GM18508 (cell line): ENCODE measurements around the gene CIB4.
"Not testable (repeated sequence)": the region's sequence is repeated elsewhere in the genome, so short reads cannot be mapped to it uniquely, and the experiment has no call there.

ENCODE experiments used
- ATAC-seq: cut with Tn5 transposase; IDR thresholded peaks from one replicate; pipeline ENCODE4 v1.9.1; 2021; ENCODE audit warnings: moderate number of reproducible peaks; ENCODE audit not compliant: insufficient read depth, unreplicated experiment

The CIB4 gene

GRCh38 chr2:26668856-26669750 lies 27.9 kb upstream of the CIB4 start:
- no peak for ATAC-seq

- ATAC-seq, result no peak
These were observed 26.9 kb upstream of the CIB4 start for GRCh38 chr2:26668041-26668440.

GRCh38 chr2:26666671-26667070 lies 25.5 kb upstream of the CIB4 start:
- ATAC-seq, result no peak

- ATAC-seq, result not testable (repeated sequence)
These were observed 24.1 kb upstream of the CIB4 start for GRCh38 chr2:26665296-26665695.

GRCh38 chr2:26660363-26660962 lies 19.3 kb upstream of the CIB4 start:
- ATAC-seq, result no peak

GRCh38 chr2:26658691-26659346 lies 17.7 kb upstream of the CIB4 start:
- no peak for ATAC-seq

- no peak for ATAC-seq
These were observed 16.1 kb upstream of the CIB4 start for GRCh38 chr2:26657265-26657664.

- no peak for ATAC-seq
These were observed 14.5 kb upstream of the CIB4 start for GRCh38 chr2:26655611-26656195.

GRCh38 chr2:26655120-26655519 lies 14.0 kb upstream of the CIB4 start:
- ATAC-seq, result not testable (repeated sequence)

GRCh38 chr2:26654061-26654340 lies 12.8 kb upstream of the CIB4 start:
- ATAC-seq, result no peak

GRCh38 chr2:26653207-26654060 lies 12.3 kb upstream of the CIB4 start:
- ATAC-seq, result no peak

GRCh38 chr2:26652361-26653041 lies 11.3 kb upstream of the CIB4 start:
- no peak for ATAC-seq

GRCh38 chr2:26651799-26652198 lies 10.6 kb upstream of the CIB4 start:
- no peak for ATAC-seq

- no peak for ATAC-seq
These were observed 10.3 kb upstream of the CIB4 start for GRCh38 chr2:26651470-26651771.

- no peak for ATAC-seq
These were observed 9.7 kb upstream of the CIB4 start for GRCh38 chr2:26650713-26651469.

GRCh38 chr2:26649992-26650712 lies 9.0 kb upstream of the CIB4 start:
- ATAC-seq, result no peak

- no peak for ATAC-seq
These were observed 8.2 kb upstream of the CIB4 start for GRCh38 chr2:26649322-26649721.

GRCh38 chr2:26648516-26648915 lies 7.3 kb upstream of the CIB4 start:
- ATAC-seq, result no peak

GRCh38 chr2:26647981-26648380 lies 6.8 kb upstream of the CIB4 start:
- ATAC-seq, result no peak
